Activated CD8-positive, alpha-beta memory T cell treated with anti-CD3 and anti-CD28 coated beads, Interleukin-2, amount 50 U/mL, for 1 hour (primary cell): ENCODE measurements around the gene ID1.
A peak's percentile ranks its signal among the peaks of the same experiment; 100 is the strongest.

Experiments
- DNase-seq: peaks from one replicate; pipeline ENCODE4 v3.0.0-alpha.2; 2020; ENCODE audit errors: extremely low read depth

ID1 gene, protein sequence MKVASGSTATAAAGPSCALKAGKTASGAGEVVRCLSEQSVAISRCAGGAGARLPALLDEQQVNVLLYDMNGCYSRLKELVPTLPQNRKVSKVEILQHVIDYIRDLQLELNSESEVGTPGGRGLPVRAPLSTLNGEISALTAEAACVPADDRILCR

GRCh38 chr20:31605031-31605901 is at the start of gene ID1:
TSS of gene ID1 (plus strand) at chr20:31605289. CDS start at chr20:31605388, 99 bp downstream.
- peak; percentile 81 for DNase-seq

DNA sequence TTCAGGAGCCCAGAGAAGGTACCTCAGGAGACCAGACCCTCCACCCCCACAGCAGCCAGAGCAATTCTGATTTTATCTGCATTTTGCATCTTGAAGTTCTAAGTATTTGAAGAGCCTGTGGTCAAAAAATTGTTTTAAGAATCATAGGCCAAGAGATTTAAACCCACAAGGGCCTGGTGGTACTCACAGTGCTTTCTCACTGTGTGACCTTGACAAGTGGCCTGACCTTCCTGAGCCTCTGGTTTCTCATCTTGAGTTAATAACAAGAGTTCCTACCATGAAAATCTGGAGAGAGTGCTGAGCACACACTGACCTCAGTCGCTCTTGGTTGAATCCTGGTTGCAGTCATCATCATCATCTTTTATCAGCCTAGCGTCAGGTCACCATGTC is 45.4 kb upstream of the ID1 start:
- no peak for DNase-seq

DNA sequence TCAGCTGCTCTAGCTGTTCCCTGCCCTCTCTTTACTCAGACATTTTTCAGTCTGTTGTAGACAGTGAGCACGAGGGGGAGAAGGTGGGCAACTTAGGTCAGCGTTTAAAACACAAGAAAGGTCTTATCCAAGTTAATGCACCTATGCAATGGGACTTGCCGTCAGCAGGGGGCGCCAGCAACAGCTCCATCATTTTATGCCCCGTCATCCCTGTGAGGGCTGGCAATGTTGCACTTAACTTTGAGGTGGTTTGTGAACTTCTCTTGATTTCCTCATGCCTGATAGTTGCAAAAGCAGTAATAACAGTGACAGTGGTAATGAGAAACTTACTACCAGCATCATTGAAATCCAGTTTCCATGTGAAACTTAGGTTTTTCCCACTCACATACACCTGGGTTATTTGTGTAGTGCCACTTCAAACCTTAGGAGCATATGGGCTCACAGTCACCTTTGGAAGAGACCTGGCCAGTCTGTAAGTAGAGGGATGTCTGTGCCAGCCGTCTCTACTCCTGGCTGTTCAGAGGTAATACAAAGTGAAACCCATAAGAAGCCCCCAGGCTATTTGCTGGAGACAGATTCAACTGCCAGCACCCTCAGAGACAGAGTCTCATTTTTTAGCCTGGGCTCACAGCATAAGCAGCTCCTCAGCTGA is 44.9 kb upstream of the ID1 start:
- peak; percentile 34 for DNase-seq

- no peak for DNase-seq
Measured at GRCh38 chr20:31560746-31561598, 44.1 kb upstream of the ID1 start.

DNA sequence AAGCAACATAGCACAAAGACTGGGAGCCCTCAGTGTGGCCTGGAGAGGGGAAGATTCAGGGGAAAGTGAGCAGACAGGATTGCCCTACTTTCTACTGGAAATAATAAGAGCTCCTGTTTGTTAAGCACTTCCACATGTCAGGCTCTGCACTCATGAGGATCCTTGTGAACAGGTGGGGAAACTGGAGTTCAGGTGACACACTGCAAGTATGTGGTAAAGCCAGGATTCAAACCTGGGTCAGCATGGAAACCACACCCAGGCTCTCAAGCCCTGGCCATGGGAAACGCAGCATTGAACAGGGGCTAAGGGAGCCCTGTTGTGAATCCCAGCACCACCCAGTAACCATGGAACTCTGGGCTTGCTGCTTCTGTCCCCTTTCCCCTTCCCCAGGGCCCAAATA is 42.8 kb upstream of the ID1 start:
- DNase-seq, result no peak

GRCh38 chr20:31564284-31564683 is 40.8 kb upstream of the ID1 start:
- no peak for DNase-seq

DNA sequence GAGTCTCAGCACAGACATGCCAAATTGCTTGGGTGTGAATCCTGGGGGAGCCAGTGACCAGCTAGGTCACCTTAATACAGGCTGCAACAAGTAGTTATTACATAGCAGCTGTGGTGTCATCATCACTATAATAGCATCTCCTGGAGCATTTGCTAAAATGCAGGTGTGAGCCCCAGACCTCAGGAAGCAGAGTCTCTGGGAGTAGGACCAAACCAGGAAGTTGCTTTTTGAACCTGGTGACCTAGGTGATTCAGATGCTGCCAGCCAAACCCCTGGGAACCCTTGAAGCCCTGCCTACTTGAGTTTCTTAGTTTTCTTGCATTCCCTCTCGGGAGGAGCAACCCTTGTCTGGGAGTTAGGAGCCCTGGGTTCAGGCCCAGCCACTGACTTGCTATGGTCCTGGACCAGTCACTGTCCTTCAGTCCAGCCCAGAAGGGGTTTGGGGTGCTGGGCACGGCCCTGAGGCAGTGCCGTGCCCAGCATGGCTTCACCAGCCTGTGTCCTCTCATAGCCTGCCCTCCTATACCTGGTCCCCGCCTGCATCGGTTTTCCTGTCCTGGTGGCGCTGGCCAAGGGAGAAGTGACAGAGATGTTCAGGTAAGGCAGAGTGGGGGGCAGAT is 39.3 kb upstream of the ID1 start:
- DNase-seq, result no peak

DNA sequence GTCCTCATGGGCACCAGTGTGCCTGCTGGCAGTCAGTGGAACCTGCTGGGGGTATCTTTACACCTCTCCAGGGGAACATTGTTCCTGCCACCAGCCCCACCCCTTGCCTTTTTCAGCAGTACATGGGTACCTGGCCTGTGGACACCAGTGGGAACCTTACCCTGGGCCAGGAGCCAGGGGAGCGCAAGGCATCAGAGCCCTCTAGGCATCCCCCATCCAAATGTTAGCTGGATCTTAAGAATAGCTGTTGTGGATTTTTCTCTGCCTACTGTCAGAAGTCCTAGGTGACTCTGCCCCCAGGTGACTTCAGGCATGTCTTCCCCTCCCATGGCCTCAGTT is 38.8 kb upstream of the ID1 start:
- no peak for DNase-seq

GRCh38 chr20:31566658-31567379 is 38.3 kb upstream of the ID1 start:
- no peak for DNase-seq

GRCh38 chr20:31567380-31567720 is 37.7 kb upstream of the ID1 start:
- no peak for DNase-seq

DNA sequence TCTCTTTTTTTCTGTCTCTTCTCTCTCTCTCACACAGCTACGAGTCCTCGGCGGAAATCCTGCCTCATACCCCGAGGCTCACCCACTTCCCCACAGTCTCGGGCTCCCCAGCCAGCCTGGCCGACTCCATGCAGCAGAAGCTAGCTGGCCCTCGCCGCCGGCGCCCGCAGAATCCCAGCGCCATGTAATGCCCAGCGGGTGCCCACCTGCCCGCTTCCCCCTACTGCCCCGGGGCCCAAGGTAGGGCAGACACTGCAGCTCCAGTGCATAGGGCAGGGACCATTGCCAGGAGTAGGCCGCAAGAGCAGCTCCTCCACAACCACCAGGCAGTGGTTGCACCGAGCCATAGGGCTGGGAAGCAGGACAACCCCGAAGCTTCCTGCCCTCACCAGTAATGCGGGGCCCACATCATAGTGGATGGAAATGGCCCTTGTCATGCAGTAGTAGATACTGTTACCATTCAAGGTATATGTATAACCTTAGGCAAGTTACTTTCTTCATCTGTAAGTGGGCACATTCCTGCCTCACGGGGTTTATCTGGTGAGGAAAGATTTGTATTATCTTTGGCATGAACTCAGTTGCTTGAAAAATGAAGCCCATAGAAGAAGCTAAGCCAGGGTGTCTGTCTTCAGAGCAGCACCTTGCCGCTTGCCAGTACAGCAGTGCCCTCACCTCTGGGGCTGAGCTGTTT is 36.9 kb upstream of the ID1 start:
- no peak for DNase-seq

DNA sequence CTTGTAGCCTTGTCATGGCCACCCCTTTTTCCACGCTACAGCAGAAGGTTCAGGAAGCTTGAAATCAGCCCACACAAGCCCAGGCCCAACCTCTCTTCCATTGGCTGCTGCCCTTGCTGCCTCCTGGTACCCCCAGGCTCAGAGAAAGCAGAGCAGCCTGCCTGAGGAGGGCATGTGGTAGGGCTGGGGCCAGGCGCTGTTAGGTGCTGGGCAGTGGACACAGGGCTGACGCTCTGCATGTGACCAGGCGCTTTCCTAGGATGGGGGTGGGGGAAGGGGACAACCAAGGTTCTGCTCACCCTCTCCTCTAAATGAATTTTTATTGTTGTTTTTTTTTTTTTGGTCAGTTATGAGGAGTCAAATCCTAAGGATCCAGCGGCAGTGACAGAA is 36.3 kb upstream of the ID1 start:
- no peak for DNase-seq

- no peak for DNase-seq
Measured at GRCh38 chr20:31569163-31570020, 35.7 kb upstream of the ID1 start.

DNA sequence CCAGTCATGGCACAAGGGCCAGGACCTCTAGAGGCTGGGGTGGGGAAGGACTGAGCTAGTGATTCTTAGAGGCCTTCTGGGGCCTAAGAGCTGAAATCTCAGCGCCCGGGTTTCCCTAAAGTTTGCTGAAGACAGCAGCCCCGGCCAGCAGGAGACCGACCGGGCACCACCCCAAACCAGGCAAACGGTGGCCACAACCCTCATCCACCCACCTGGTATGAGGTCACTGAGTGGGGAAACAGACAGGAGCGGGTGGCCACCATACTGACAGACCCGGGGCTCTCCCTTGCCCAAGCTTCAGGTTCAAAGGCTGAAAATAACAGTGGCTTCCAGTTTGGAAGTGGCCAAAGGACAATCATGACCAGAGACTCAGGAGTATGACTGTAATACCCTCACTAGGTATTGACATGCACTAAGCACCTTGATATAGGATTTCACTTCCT is 35.0 kb upstream of the ID1 start:
- no peak for DNase-seq

DNA sequence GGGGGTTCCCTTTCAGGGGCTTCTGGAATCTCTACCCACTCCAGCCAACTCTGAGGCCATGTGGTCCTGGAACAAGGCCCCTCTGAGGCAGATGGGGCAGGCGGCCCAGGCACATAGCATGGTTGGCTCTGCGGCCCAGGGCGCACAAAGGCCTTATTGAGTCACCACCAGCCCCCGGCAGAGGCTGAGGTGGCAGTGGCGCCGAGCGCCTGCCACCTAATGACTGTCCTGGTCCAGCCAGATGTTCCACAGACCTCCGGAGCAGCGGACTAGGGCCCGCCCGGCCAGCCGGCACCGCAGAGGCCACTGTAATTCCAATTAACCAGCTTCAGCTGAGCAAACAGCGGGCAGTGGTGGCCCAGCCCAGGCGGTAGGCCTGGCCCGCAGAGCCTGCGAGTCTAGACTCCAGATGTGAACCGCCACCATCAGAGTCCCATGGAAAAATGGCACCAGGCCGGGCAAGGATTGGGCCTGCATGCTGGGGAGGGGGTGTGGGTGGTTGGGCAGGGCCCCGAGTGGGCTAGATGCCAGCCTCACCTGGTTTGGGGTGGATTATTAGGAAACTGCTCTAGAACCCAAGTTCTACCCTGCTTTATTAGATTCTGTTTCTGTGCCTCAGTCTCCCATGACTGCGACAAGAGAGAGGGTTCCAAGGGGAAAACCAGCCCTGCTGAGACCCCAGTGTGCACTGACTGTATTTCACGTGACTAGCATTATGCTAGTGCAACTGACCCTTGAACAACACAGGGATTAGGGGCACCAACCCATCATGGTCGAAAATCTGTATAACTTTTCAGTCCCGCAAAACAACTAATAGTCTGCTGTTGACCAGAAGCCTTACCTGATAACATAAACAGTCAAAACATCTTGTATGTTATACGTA is 34.1 kb upstream of the ID1 start:
- no peak for DNase-seq

GRCh38 chr20:31572042-31572700 is 32.9 kb upstream of the ID1 start:
- no peak for DNase-seq

DNA sequence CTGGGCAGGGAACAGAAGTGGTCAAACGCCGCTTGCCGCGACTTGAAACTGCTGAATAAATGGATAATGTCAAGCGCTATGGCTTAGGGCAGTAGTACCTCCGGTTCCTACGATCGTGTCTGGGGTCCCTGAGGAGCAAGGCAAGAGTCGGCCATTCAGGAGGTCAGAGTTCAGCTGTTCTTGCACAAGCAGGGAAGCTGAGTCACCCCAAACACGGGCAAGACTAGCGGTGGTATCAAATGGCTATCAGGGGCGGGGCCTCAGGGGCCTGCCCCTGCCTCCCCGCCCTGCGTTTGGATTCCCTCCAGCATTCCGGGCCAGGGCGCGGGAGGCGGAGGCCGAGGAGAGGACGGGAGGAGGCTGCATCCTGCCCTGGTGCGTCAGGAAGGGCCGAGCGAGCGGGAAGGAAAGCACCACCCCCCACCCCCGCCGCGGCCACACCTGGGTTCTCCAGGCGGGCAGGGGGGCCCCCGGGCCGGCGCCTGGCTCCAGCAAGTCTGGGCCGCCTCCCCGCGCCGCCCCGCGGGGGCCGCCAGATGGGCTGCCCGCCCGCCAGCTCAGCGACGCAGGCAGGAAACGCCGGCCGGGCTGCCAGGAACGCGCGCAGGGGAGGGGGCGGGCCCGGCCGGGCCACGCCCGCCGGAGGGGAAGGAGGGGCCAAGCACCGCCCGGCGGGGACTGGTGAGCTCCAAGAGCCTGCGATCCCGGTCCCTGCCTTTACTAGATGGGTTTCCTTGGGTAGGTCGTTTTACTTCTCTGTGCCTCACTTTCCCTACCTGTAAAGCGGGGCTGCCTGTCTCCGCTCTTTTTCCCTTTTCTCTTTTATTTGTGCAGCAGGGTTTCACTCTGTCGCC is 32.2 kb upstream of the ID1 start:
- peak; percentile 36 for DNase-seq
